RWPE1 (cell line): ENCODE results near the gene OR2M3.

Experiments
- CTCF ChIA-PET: fragments of 350-600 bp; sonication (Branson Sonifier 250); formaldehyde crosslinking; extraction: SDS; loops from one replicate; lab custom pipeline; 2021; lab: Yijun Ruan, JAX
- POLR2A ChIA-PET: fragments of 400-600 bp; formaldehyde crosslinking; extraction: SDS; loops from one replicate; lab custom pipeline; 2020; ENCODE audit warnings: antibody characterized with exemption; ENCODE audit not compliant: low non-redundant PET; lab: Yijun Ruan, JAX
- DNase-seq: peaks from one replicate; pipeline ENCODE4 v3.0.0; 2012; ENCODE audit warnings: low spot score
- H3K27ac ChIP-seq: fragments of 450-650 bp; 2 replicates; pipeline ENCODE4 v1.5.1; 2017
- TF ChIP-seq, protein P1 (sequence below): fragments of 450-650 bp; conservative IDR thresholded peaks from 2 replicates; pipeline ENCODE4 v1.5.1; 2017; ENCODE audit warnings: low read depth, mild to moderate bottlenecking

The OR2M3 gene

DNA sequence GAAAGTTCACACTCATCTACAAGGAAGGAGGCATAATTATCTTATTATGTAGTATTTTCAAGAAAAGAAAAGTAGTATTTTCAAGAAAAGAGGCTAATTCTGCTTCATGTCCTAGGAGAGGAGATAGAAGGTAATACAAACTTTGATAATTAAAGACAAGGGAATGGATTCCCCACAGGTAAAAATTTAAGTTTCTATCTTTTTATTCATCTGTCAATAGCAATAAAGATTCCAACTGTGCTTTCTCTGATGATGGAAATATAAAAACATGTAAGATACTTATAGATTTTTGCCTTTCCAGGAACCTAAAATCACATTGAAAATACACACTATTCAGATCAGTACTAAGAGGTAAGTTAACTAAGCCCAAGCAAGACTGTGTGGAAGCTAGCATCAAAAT is 22.5 kb upstream of the OR2M3 start, which contains the start of gene OR2M2:
Gene OR2M2, plus strand, starts transcription at position 301 of the 400 bp plus-strand sequence. CDS start 5,165 bp downstream, outside the sequence.
- no peak within 1 kb of the TSS for H3K27ac ChIP-seq
- no peak for DNase-seq
- CTCF ChIA-PET = no interaction called here
- POLR2A ChIA-PET = no interaction called here
- TF ChIP-seq, protein P1, sequence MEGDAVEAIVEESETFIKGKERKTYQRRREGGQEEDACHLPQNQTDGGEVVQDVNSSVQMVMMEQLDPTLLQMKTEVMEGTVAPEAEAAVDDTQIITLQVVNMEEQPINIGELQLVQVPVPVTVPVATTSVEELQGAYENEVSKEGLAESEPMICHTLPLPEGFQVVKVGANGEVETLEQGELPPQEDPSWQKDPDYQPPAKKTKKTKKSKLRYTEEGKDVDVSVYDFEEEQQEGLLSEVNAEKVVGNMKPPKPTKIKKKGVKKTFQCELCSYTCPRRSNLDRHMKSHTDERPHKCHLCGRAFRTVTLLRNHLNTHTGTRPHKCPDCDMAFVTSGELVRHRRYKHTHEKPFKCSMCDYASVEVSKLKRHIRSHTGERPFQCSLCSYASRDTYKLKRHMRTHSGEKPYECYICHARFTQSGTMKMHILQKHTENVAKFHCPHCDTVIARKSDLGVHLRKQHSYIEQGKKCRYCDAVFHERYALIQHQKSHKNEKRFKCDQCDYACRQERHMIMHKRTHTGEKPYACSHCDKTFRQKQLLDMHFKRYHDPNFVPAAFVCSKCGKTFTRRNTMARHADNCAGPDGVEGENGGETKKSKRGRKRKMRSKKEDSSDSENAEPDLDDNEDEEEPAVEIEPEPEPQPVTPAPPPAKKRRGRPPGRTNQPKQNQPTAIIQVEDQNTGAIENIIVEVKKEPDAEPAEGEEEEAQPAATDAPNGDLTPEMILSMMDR = no peak

DNA sequence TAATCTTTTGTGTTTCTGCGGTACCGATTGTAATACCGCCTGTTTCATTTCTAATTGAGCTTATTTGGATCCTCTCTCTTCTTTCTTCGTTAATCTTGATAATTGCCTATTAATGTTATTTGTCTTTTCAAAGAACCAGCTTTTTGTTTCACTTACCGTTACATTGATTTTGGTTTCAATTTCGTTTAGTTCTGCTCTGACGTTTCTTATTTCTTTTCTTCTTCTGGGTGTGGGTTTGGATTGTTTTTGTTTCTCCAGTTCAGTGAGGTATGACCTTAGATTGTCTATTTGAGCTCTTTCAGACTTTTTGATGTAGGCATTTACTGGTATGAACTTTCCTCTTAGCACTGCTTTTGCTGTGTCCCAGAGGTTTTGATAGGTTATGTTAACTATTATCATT is 13.1 kb upstream of the OR2M3 start:
- ChIA-PET CTCF (no interaction called here), POLR2A (no interaction called here)
- no peak for DNase-seq
- no peak overlapping the region for H3K27ac ChIP-seq
- TF ChIP-seq, protein P1 = no peak

DNA sequence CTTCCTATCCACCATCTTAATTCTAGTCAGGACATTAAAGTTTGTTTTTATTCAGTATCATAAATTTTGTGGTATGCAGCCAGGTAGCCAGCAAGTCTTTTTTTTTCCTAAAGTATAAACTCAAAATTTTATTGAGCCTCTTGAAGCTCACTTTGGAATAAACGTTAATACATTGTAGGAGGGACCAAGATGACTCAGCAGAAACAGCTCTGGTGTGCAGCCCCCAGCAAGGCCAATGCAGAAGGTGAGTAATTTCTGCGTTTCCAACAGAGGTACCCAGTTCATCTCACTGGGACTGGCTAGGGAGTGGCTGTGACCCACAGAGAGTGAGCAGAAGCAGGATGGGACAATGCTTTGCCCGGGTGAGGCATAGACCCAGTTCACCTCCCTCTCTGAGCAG is 9.7 kb upstream of the OR2M3 start:
- CTCF ChIA-PET = no interaction called here
- POLR2A ChIA-PET = no interaction called here
- H3K27ac ChIP-seq = no peak overlapping the region
- no peak for DNase-seq
- TF ChIP-seq, protein P1 = no peak

DNA sequence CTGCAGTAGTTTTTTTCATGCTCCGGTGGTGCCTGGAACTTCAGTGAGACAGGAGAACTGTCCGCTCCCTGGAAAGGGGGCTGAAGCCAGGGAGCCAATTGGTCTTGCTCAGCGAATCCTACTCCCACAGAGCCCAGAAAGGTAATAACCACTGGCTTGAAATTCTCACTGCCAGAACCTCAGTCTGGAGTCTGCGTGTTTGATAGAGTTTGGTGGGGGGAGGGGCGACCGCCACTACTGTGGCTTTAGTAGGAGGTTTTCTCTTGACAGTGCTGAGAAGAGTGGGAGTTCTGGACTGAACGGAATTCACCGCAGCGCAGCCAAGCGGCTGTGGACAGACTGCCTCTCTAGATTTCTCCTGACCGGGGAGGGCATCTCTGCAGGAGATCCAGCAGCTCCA is 8.0 kb upstream of the OR2M3 start:
- H3K27ac ChIP-seq = no peak overlapping the region
- ChIA-PET CTCF (no interaction called here), POLR2A (no interaction called here)
- no peak for DNase-seq
- TF ChIP-seq, protein P1 = no peak

DNA sequence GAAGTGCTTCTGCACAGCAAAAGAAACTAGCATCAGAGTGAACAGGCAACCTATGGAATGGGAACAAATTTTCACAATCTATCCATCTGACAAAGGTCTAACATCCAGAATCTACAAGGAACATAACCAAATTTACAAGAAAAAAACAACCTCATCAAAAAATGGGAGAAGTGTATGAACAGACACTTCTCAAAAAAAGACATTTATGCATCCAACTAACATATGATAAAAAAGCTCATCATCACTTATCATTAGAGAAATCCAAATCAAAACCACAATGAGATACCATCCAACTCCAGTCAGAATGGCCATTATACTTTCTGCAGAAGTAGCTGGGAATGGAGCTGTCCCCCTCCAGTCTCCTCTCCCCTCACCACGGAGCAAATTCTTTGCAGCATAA is 2.9 kb upstream of the OR2M3 start:
- ChIA-PET POLR2A (no interaction called here), CTCF (no interaction called here)
- DNase-seq = no peak
- H3K27ac ChIP-seq = no peak overlapping the region
- TF ChIP-seq, protein P1 = no peak

DNA sequence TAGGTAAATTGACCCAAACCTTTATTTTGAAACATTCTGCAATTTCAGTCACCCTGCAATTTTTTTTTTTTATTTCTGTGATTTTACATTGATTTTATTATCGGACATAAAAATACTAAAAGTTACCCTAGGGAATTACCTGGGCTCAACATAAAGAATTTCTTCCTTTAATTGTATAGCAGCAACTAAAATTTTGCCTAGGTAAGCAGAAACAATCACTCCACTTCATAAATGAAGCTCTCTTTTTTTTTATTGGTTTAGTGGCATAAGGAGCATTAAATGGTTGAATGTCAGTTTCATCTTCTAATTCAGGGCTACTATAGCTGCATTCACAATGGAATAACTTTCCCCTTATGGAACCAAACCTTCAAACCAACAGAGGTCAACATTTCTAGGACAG is 18.8 kb downstream of the OR2M3 start:
- ChIA-PET CTCF (no interaction called here), POLR2A (no interaction called here)
- no peak overlapping the region for H3K27ac ChIP-seq
- TF ChIP-seq, protein P1 = no peak
- no peak for DNase-seq

DNA sequence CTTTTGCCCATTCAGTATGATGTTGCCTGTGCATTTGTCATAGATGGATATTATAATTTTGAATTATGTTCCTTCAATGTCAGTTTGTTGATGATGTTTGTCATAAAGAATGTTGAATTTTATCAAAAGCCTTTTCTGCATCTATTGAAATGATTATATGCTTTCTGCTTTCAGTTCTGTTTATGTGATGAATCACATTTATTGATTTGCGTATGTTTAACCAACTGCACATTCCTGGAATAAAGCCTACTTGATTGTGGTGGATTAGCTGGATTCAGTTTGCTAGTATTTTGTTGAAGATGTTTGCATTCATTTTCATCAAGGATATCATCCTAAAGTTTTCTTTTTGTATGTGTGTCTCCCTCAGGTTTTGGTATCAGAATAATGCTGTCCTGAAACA is 28.5 kb downstream of the OR2M3 start:
- CTCF ChIA-PET = no interaction called here
- POLR2A ChIA-PET = no interaction called here
- DNase-seq = no peak
- TF ChIP-seq, protein P1 = no peak
- no peak overlapping the region for H3K27ac ChIP-seq
